SH-SY5Y (cell line): ENCODE results near the gene ZNF362.

ENCODE experiments used
- GATA2 ChIP-seq: IDR thresholded peaks from 2 replicates; pipeline ENCODE4 v1.6.1; 2011; ENCODE audit warnings: mild to moderate bottlenecking, low read depth, low read length
- GATA3 ChIP-seq: IDR thresholded peaks from 2 replicates; pipeline ENCODE4 v1.6.1; 2011; ENCODE audit warnings: low read depth, mild to moderate bottlenecking, low read length, moderate library complexity

The ZNF362 gene

GRCh38 chr1:33257772-33258712 is 1.8 kb downstream of the ZNF362 start:
- TF ChIP-seq GATA2 (no peak), GATA3 (no peak)

DNA sequence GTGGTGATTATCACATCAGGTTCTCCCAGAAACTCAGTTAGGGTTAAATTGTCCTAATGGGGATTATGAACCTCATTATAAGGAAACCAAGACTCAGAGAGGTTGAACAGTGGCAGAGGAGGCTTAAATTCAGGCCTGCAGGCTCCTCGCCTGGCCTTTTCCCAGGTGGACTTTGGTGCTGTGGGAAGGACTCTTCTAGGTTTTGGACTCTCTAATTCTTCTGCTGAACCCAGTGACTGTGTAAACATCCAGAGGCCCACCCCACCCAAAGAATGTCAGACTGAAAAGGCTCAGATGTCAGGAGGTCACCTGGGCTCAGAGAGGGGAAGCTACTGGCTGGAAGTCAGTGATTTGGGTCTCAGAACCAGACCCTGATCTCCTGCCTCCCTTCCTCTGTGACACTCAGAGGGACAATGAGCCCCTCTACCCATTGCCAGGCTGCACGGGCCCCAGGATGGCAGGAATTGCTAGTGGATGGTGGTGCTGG is 2.5 kb downstream of the ZNF362 start:
- TF ChIP-seq GATA2, result no peak
- TF ChIP-seq GATA3, result no peak

DNA sequence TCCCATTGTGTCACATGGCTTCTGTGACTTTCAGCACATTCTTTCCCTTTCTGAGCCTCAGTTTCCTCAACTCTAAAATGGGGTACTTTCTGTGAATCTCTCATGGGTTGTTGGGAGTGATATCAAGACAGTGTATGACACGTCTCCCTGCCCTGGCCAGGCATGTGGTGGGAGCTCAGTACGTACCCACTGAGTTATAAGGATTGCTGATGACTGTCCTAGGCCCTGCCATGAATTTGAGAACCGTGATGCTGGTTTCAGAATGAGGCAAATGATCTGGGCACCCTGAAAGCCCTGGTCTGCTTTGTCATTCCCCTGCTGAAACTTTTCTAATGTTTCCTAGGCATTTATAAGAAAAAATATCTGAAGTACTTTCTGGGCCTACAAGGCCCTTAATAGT is 3.6 kb downstream of the ZNF362 start:
- TF ChIP-seq GATA3 (no peak), GATA2 (no peak)

DNA sequence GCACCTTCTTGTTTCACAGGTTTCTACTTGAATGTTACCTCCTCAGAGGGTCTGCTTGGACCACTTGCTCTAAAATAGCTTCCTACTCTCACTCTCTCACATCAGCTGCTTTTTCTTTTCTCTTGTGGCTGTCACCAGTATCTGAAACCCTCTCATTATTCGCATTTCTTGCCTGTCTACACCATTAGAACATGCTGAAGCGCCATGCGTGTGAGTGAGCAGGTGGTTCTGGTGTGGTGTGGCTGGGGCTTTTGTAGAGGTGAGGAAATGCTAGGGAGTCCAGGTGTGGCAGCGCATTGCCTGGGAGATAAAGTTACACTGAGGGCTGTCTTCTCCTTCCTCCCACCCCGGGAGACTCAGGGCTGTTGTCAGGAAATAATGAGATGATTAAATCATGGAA is 4.1 kb downstream of the ZNF362 start:
- no peak for TF ChIP-seq GATA3
- no peak for TF ChIP-seq GATA2

DNA sequence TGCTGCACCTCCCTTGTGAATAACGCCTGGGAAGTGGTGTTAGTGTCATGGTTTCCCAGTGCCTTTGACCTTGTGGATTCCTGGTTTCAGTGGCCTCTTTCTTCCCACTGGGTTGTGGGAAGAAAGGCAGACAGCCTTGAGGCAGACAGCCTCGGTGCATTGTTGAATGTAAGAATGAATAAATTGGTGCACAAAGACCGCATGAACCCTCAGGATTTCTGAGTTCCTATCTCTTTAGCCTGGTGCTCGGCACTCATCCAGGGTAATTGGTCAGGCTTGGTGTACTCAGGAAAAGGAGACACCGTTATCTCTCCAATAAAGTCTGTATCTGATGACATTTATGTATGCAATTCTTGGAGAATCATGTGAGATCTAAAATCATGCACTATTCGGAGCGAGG is 5.1 kb downstream of the ZNF362 start:
- TF ChIP-seq GATA2 (no peak), GATA3 (no peak)

GRCh38 chr1:33263890-33264504 is 7.7 kb downstream of the ZNF362 start:
- TF ChIP-seq GATA2 (no peak), GATA3 (no peak)

- TF ChIP-seq GATA3 (no peak), GATA2 (no peak)
Measured at GRCh38 chr1:33265780-33266605, 9.7 kb downstream of the ZNF362 start.

DNA sequence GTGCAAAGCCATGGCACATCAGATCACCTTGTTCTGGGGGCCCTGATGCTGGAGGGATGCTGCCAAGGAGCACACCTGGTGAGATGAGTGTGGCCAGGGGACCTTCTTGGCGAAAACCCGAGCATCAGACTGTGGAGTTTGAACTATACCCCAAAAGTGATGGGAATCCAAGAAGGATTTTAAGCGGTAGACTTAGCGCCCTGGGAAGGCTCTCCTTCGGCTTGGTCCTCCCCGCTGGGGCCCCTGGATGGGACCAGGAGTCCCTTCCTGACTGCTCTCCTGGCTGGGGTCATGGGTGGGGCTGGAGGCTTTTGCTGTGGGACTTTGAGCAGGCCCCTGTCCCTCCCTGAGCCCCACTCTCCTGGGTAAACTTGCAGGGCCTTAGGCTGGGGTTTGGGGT is 10.5 kb downstream of the ZNF362 start:
- no peak for TF ChIP-seq GATA2
- no peak for TF ChIP-seq GATA3

GRCh38 chr1:33267468-33268205 is 11.3 kb downstream of the ZNF362 start:
- TF ChIP-seq GATA3, result no peak
- TF ChIP-seq GATA2, result no peak

- TF ChIP-seq GATA3 (no peak), GATA2 (no peak)
Measured at GRCh38 chr1:33268457-33268856, 12.2 kb downstream of the ZNF362 start.

DNA sequence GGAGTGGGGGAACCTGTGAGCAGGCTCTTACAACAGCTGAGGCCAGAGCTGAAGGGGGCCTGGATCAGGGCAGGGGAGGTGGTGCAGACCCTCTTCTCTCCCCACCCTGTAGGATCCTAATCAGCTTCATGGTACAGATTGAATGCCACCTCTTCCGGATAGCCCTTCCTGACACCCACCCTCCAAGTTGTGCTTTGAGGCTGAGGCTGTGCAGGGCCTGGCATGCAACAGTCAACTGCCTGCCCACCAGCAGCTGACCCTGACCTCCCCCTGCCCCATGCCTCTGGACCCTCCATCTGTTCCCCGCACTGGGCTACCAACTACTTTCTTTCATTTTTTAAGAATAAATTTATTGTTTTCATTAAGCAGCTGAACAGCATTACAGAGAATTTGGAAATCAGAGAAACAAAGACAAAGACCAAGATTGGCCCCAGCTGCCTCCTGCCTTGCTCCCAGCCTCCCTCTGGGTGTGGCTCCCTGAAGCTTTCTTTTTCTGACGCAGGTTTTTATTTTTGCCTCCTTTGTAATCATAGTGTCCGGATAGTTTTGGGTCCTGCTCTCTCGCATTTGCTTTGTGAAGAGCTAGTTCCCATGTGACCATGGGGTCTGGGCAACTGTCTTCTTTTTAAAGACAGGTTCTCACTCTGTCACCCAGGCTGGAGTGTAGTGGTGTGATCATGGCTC is 12.8 kb downstream of the ZNF362 start:
- TF ChIP-seq GATA3 (no peak), GATA2 (no peak)

GRCh38 chr1:33269621-33270020 is 13.3 kb downstream of the ZNF362 start:
- TF ChIP-seq GATA3, result no peak
- TF ChIP-seq GATA2, result no peak

GRCh38 chr1:33270379-33270778 is 14.1 kb downstream of the ZNF362 start:
- TF ChIP-seq GATA3 (no peak), GATA2 (no peak)

DNA sequence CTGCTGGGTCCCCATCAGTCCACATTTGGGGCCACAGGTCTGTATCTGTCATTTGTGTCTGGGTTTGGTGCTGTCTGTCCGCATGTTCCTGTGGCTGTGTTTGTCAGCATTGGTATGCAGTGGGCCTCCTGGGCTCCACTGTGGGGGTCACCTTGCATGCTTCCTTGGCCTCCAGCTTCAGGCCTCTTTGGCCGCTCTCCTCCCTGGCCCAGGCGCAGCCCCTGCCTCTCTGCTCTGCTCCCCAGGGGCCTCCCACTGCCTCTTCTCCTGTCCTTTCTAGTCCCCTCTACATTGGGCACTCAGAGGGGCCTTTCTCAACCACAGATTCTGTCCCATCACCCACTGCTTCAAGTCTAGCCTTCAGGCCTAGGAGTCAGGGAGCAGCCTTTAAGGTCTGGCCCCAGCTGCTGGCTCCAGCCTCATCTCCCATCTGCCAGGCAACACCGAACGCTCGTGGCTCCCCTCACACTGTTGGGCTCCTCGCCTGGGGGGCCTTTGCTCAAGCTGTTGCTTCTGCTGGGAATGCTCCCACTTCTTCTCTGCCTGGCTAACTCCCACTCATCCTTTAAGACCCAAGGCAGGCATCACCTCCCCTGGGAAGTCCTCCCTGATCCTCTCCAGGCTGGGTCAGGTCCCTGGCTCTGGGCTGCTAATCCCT is 14.6 kb downstream of the ZNF362 start:
- TF ChIP-seq GATA2 (no peak), GATA3 (no peak)
